ENCODE data around the gene CNFN.

CNFN gene

GRCh38 chr19:42369433-42370067, 20.5 kb downstream of the CNFN start:
- no peak for DNase-seq (ENCODE audit: insufficient read length, low spot score)
- no peak for TF ChIP-seq SPI1 (IDR thresholded peaks at IDR 0.05; ENCODE audit: low read depth, low read length)
- no peak for TF ChIP-seq TAF1 (IDR thresholded peaks at IDR 0.05; ENCODE audit: low read depth, low read length)
- TF ChIP-seq POU2F2 (IDR thresholded peaks at IDR 0.05; ENCODE audit: low read depth, low read length), result no peak
- no peak for TF ChIP-seq PAX5 (IDR thresholded peaks at IDR 0.05; ENCODE audit: insufficient read depth, low read length, severe bottlenecking)
- TF ChIP-seq POLR2A (IDR thresholded peaks at IDR 0.05; ENCODE audit: low read depth, low read length), result no peak
- TF ChIP-seq POLR2AphosphoS5 (IDR thresholded peaks at IDR 0.05; ENCODE audit: low read depth, low read length), result no peak
- FAIRE-seq, result no peak

DNA sequence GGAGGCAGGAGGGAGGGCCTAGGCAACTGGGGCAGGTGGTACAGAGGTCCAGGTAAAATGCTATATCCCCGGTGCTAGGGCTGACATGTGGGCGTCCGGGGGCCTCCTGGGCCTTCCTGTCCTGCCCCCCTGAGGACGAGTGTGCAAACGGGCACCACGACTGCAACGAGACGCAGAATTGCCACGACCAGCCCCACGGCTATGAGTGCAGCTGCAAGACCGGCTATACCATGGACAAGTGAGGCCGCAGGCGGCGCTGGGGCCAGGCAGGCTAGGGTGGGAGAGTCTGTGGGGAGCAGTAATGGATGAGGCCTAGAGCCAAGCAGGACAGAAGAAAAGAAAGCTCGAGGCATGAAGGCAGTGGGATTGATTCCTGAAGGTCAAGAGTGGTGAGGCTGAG, 21.3 kb downstream of the CNFN start:
- TF ChIP-seq PAX5 (IDR thresholded peaks at IDR 0.05; ENCODE audit: insufficient read depth, low read length, severe bottlenecking) (no peak), POLR2AphosphoS5 (IDR thresholded peaks at IDR 0.05; ENCODE audit: low read depth, low read length) (no peak), TAF1 (IDR thresholded peaks at IDR 0.05; ENCODE audit: low read depth, low read length) (no peak), POLR2A (IDR thresholded peaks at IDR 0.05; ENCODE audit: low read depth, low read length) (no peak), SPI1 (IDR thresholded peaks at IDR 0.05; ENCODE audit: low read depth, low read length) (no peak), POU2F2 (IDR thresholded peaks at IDR 0.05; ENCODE audit: low read depth, low read length) (no peak)
- DNase-seq (ENCODE audit: insufficient read length, low spot score) (no peak), FAIRE-seq (no peak)

GRCh38 chr19:42368360-42368759, 21.7 kb downstream of the CNFN start:
- TF ChIP-seq TAF1 (IDR thresholded peaks at IDR 0.05; ENCODE audit: low read depth, low read length) (no peak), POLR2A (IDR thresholded peaks at IDR 0.05; ENCODE audit: low read depth, low read length) (no peak)
- DNase-seq (ENCODE audit: insufficient read length, low spot score) (no peak), FAIRE-seq (no peak)

GRCh38 chr19:42367929-42368328, 22.2 kb downstream of the CNFN start:
- no peak for FAIRE-seq

GRCh38 chr19:42366673-42367072, 23.4 kb downstream of the CNFN start:
- DNase-seq (ENCODE audit: insufficient read length, low spot score) (no peak), FAIRE-seq (no peak)
- TF ChIP-seq POLR2A (IDR thresholded peaks at IDR 0.05; ENCODE audit: low read depth, low read length) (no peak), POLR2AphosphoS5 (IDR thresholded peaks at IDR 0.05; ENCODE audit: low read depth, low read length) (no peak)

More at GRCh38 chr19:42367929-42368328, 22.2 kb downstream of the CNFN start:
- no peak for DNase-seq (ENCODE audit: insufficient read length, low spot score)
- no peak for TF ChIP-seq POLR2A (IDR thresholded peaks at IDR 0.05; ENCODE audit: low read depth, low read length)
- no peak for TF ChIP-seq TAF1 (IDR thresholded peaks at IDR 0.05; ENCODE audit: low read depth, low read length)
- TF ChIP-seq POLR2AphosphoS5 (IDR thresholded peaks at IDR 0.05; ENCODE audit: low read depth, low read length), result no peak
- no peak for TF ChIP-seq SPI1 (IDR thresholded peaks at IDR 0.05; ENCODE audit: low read depth, low read length)
- no peak for TF ChIP-seq POU2F2 (IDR thresholded peaks at IDR 0.05; ENCODE audit: low read depth, low read length)
- TF ChIP-seq PAX5 (IDR thresholded peaks at IDR 0.05; ENCODE audit: insufficient read depth, low read length, severe bottlenecking), result no peak

DNA sequence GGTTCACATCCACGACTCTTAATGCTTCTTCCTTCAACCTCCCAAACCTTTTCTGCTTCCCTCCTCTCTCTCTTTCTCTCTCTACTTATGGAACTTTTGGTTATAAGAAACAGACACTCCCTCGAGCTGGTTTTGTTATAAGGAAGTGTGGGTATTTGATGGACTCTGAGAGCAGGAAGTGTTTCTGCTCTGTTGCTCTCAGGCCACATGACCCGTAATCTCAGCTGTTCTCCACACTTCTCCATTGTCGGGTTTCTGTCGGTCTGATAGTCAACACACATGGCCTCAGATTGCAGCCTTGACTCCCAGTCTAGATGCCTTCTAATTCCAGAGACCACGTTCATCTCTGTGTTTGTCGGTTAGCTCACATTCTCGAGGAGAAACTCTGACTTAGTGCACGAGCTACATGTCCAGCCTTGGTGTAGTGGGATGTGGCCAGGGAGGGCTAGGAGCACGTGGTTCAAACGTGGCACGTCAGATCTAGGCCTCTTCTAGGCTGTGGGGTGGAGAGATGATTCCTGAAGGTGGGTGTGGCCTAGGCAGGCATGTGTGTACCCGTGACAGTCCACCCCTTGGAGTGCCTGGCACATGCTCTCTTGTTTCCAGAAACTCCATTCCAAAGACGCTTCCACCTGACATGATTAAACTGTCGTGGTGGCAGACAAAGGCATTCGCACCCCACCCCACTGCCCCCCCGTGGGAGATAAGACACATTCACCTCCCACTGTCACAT, 26.3 kb downstream of the CNFN start:
- DNase-seq (ENCODE audit: insufficient read length, low spot score) (peak; percentile 68), FAIRE-seq (peak; percentile 72)
- TF ChIP-seq POU2F2 (IDR thresholded peaks at IDR 0.05; ENCODE audit: low read depth, low read length), result no peak
- TF ChIP-seq SPI1 (IDR thresholded peaks at IDR 0.05; ENCODE audit: low read depth, low read length), result peak; percentile 68
- peak; percentile 68 for TF ChIP-seq PAX5 (IDR thresholded peaks at IDR 0.05; ENCODE audit: insufficient read depth, low read length, severe bottlenecking)
- no peak for TF ChIP-seq POLR2AphosphoS5 (IDR thresholded peaks at IDR 0.05; ENCODE audit: low read depth, low read length)
- TF ChIP-seq TAF1 (IDR thresholded peaks at IDR 0.05; ENCODE audit: low read depth, low read length), result no peak
- TF ChIP-seq POLR2A (IDR thresholded peaks at IDR 0.05; ENCODE audit: low read depth, low read length), result no peak

DNA sequence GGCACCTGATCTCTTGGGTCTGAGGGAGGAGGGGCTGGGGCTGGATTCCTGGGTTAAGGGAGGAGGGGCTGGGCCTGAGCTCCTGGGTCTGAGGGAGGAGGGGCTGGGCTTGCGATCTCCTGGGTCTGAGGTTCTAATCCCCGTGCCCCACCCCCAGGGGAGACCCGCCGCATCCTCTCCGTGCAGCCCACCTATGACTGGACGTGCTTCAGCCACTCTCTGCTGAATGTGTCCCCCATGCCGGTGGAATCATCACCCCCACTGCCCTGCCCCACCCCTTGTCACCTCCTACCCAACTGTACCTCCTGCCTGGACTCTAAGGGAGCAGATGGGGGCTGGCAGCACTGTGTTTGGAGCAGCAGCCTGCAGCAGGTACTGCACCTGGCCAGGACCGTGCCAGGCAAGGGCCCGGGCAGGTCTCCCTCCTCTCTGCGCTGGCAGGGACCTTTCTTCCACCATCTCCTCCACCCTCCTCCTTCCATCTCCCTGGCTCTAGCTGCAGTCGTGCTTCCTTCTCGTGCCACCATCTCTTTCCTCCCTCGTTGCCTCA, 27.1 kb downstream of the CNFN start:
- TF ChIP-seq PAX5 (IDR thresholded peaks at IDR 0.05; ENCODE audit: insufficient read depth, low read length, severe bottlenecking), result no peak
- no peak for TF ChIP-seq POLR2AphosphoS5 (IDR thresholded peaks at IDR 0.05; ENCODE audit: low read depth, low read length)
- no peak for TF ChIP-seq POU2F2 (IDR thresholded peaks at IDR 0.05; ENCODE audit: low read depth, low read length)
- no peak for TF ChIP-seq TAF1 (IDR thresholded peaks at IDR 0.05; ENCODE audit: low read depth, low read length)
- no peak for TF ChIP-seq POLR2A (IDR thresholded peaks at IDR 0.05; ENCODE audit: low read depth, low read length)
- no peak for TF ChIP-seq SPI1 (IDR thresholded peaks at IDR 0.05; ENCODE audit: low read depth, low read length)
- FAIRE-seq (no peak), DNase-seq (ENCODE audit: insufficient read length, low spot score) (no peak)

- FAIRE-seq, result no peak
- TF ChIP-seq POU2F2 (IDR thresholded peaks at IDR 0.05; ENCODE audit: low read depth, low read length) (no peak), POLR2AphosphoS5 (IDR thresholded peaks at IDR 0.05; ENCODE audit: low read depth, low read length) (no peak), PAX5 (IDR thresholded peaks at IDR 0.05; ENCODE audit: insufficient read depth, low read length, severe bottlenecking) (no peak), TAF1 (IDR thresholded peaks at IDR 0.05; ENCODE audit: low read depth, low read length) (no peak), SPI1 (IDR thresholded peaks at IDR 0.05; ENCODE audit: low read depth, low read length) (no peak), POLR2A (IDR thresholded peaks at IDR 0.05; ENCODE audit: low read depth, low read length) (no peak)
- DNase-seq (ENCODE audit: insufficient read length, low spot score), result no peak
These were observed 27.8 kb downstream of the CNFN start for GRCh38 chr19:42362342-42362741.

- TF ChIP-seq POLR2AphosphoS5 (IDR thresholded peaks at IDR 0.05; ENCODE audit: low read depth, low read length) (no peak), POLR2A (IDR thresholded peaks at IDR 0.05; ENCODE audit: low read depth, low read length) (no peak), POU2F2 (IDR thresholded peaks at IDR 0.05; ENCODE audit: low read depth, low read length) (no peak), PAX5 (IDR thresholded peaks at IDR 0.05; ENCODE audit: insufficient read depth, low read length, severe bottlenecking) (no peak), SPI1 (IDR thresholded peaks at IDR 0.05; ENCODE audit: low read depth, low read length) (no peak), TAF1 (IDR thresholded peaks at IDR 0.05; ENCODE audit: low read depth, low read length) (no peak)
- FAIRE-seq (no peak), DNase-seq (ENCODE audit: insufficient read length, low spot score) (no peak)
These were observed 28.6 kb downstream of the CNFN start for GRCh38 chr19:42361545-42361910.
